Left kidney (tissue), 2 donors: Measurements from ENCODE around the gene SLC35E3. TPM values are rescaled to one million over a fixed set of nuclear protein-coding genes. Genes with fewer than 3 reads are reported as not detected.

Experiments used
- DNase-seq: peaks from one replicate; pipeline ENCODE4 v3.0.0-alpha.2; 2013
- polyA plus RNA-seq: library from polyadenylated mRNA; unstranded; fragments of 120-200 nt; gene quantifications from one replicate; pipeline ENCODE4 v1.2.1, GENCODE V29; 2013; ENCODE audit not compliant: insufficient read length

SLC35E3 gene
- polyA plus RNA-seq, 1 donor = 23.0 TPM

GRCh38 chr12:68768431-68768939 is 22.5 kb downstream of the SLC35E3 start:
- DNase-seq = no peak

- no peak for DNase-seq
These were observed 24.0 kb downstream of the SLC35E3 start for GRCh38 chr12:68769941-68770340.

- no peak for DNase-seq
These were observed 25.4 kb downstream of the SLC35E3 start for GRCh38 chr12:68771223-68771925.

- DNase-seq = no peak
These were observed 26.7 kb downstream of the SLC35E3 start for GRCh38 chr12:68772714-68773113.

GRCh38 chr12:68773582-68773981 is 27.6 kb downstream of the SLC35E3 start:
- no peak for DNase-seq

- no peak for DNase-seq
These were observed 29.2 kb downstream of the SLC35E3 start for GRCh38 chr12:68775121-68775630.

GRCh38 chr12:68776976-68777610 is 31.1 kb downstream of the SLC35E3 start:
- no peak for DNase-seq

- DNase-seq = no peak
These were observed 33.3 kb downstream of the SLC35E3 start for GRCh38 chr12:68779280-68779679.

- DNase-seq = no peak
These were observed 34.8 kb downstream of the SLC35E3 start for GRCh38 chr12:68780731-68781130.

GRCh38 chr12:68781728-68782127 is 35.8 kb downstream of the SLC35E3 start:
- no peak for DNase-seq

GRCh38 chr12:68784015-68784414 is 38.0 kb downstream of the SLC35E3 start:
- DNase-seq = no peak

GRCh38 chr12:68785358-68785757 is 39.4 kb downstream of the SLC35E3 start:
- DNase-seq = no peak

- DNase-seq = no peak
These were observed 39.8 kb downstream of the SLC35E3 start for GRCh38 chr12:68785823-68786222.

GRCh38 chr12:68786929-68787328 is 41.0 kb downstream of the SLC35E3 start:
- no peak for DNase-seq

- DNase-seq = no peak
These were observed 42.7 kb downstream of the SLC35E3 start for GRCh38 chr12:68788554-68789143.

GRCh38 chr12:68789144-68789878 is 43.3 kb downstream of the SLC35E3 start:
- no peak for DNase-seq

- no peak for DNase-seq
These were observed 44.3 kb downstream of the SLC35E3 start for GRCh38 chr12:68790081-68790951.

- DNase-seq = no peak
These were observed 44.9 kb downstream of the SLC35E3 start for GRCh38 chr12:68790952-68791234.

- no peak for DNase-seq
These were observed 46.0 kb downstream of the SLC35E3 start for GRCh38 chr12:68791897-68792481.

GRCh38 chr12:68792952-68793351 is 47.0 kb downstream of the SLC35E3 start:
- DNase-seq = no peak

GRCh38 chr12:68793436-68793835 is 47.5 kb downstream of the SLC35E3 start:
- no peak for DNase-seq
